NCI-H82 (cell line): Measurements from ENCODE around the gene APBB3.
A peak's percentile ranks its signal among the peaks of the same experiment; 100 is the strongest.

Experiments
- DNase-seq: peaks from one replicate; lab custom pipeline; 2025; lab: John Stamatoyannopoulos, UW

Gene APBB3

DNA sequence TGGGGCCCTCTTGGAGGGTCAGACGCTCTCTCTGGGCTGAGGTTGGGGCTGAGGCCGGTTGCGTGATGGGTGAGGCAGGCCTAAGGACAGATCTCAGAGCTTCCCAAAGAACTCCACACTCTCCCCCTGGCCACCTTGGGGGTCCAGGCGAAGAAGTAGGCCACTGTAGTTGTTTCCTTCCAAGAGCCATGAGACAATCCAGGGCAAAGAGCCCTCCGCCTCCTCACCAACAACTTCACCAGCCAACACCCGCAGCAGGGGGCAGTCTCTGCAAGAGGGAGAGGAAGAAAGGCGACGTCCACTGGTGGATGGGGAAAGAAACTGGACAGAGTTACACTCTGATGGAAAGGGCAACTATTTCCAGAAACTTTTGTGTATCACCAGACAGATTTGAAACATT, 10.9 kb upstream of the APBB3 start:
- DNase-seq, result peak; percentile 21

DNA sequence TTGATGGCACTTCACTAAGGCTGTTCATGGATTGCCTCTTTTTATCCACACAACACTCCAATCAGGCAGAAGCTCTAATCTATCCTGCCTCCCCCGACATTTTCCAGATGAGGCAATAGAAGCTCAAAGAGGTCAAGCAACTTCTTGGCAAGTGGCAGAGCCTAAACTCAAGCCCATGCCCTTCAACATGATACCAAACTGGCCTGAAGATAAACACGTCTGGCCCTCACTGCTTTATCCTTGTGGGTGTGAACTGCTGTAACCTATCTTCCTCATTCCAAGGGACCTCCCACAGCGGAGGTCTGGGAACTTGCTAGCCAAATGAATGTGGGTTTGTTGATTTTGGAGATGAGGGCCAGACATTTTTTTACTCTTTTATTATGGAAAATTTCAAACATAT, 9.8 kb upstream of the APBB3 start:
- no peak for DNase-seq

DNA sequence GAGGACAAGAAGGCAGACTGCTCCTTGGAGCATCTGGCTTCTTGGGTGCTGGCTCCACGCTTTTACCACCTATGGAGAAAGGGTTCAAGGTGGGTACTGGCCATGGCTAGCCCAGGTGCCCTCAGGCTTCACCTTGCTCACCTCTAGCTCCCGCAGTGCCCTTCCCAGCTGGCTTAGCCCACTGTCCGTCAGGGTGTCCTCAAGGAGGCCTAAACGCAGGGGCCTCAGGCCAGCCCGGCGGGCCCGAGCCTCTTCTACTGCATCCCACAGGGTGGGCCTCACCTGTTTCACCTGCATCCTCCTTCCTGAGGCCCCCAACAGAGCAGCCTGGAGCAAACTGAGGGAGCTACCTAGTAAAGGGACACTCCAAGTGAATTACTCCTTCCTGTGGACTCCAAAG, 9.3 kb upstream of the APBB3 start:
- DNase-seq, result no peak

DNA sequence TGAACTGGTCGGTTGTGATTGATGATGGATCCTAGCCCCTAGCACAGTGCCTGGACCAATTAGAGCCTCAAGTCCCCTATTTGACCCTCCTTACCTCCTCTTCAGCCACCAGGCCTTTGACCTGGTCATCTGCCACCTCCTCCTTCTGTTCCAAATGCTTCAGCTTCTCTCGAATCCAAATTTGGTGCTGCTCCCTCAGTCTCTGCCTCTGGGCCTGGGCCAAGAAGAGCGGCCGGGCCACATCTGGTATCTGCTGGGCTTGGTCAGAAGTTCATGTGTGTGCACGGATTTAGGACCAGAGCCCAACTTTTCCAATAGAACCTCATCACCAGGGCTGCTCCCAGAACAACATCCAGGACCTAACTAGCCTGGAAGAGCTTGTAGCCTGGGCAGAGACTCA, 6.7 kb upstream of the APBB3 start:
- no peak for DNase-seq

DNA sequence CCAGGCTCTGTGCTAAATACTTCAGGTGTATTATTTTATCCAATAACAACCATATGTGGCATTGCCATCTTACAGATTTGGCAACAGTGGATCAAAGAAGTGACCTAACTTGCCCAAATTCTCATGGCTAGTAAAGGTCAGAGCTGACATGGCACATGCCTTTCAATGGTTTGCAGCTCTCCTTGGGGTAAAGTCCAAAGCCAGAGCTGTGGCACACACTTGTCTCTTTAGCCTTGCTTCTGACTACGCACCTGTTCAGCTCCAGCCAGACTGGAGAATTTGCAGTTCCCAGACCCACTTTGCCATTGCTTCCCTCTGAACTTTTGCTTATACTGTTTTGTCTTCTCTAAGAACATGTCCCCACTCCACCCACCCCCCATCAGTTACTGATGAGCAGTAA, 6.1 kb upstream of the APBB3 start:
- no peak for DNase-seq

DNA sequence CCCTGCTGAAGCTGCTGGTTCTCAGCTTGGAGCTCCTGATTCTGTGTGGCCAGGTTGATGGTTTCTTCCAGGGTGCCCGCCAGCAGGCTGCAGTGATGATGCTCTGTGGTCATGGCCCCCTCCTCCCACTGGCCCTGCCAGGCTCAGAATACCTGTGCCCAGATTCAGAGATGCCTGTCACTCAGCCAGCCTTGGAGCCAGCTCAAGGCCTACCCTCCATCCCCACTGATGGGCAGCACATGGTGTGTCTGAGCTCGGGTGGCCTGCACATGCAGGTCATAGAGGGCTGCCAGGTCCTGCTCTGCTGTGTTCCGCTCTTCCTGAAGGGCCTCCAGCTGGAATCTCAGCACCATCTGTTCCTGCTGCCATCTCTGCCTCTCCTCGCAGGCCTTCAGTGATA, 5.7 kb upstream of the APBB3 start:
- DNase-seq, result no peak

DNA sequence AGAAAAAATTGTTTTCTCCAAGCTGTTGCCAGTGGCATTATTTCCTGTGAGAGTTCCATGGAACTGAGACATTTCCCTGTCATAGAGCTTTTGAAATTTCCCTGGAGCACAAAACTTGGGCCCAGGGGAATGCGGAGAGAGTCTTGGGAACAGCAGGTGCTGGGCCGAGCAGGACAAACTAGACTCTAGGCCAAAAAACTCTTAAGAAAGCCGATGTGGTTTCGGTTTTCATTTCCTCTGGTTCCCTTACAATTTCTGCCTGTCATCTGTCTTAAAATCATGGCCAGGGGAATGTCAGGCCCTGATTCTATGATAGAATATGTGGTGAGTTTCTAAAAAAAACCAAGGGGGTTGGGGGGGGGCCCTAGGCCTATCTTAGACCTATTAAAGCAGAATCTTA, 4.8 kb upstream of the APBB3 start:
- DNase-seq, result no peak

DNA sequence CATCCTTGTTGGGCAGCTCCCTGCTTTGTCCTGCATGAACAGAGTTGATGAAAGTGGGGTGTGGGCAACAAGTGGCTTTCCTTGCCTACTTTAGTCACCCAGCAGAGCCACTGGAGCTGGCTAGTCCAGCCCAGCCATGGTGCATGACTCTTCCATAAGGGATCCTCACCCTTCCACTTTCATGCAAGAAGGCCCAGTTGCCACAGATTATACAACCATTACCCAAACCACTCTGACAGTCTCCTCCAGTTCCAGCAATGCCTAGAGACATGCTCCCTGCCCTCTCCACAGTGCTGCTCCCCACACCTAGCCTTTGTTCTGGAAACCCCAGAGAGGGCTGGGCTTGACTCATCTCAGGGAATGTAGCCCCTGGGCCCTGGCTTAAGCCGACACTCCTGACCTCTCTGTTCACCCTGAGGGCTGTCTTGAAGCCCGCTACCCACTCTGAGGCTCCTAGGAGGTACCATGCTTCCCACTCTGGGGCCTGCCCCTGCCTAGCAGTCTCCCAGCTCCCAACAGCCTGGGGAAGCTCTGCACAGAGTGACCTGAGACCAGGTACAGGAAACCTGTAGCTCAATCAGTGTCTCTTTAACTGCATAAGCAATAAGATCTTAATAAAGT, 4.2 kb upstream of the APBB3 start:
- DNase-seq, result no peak

DNA sequence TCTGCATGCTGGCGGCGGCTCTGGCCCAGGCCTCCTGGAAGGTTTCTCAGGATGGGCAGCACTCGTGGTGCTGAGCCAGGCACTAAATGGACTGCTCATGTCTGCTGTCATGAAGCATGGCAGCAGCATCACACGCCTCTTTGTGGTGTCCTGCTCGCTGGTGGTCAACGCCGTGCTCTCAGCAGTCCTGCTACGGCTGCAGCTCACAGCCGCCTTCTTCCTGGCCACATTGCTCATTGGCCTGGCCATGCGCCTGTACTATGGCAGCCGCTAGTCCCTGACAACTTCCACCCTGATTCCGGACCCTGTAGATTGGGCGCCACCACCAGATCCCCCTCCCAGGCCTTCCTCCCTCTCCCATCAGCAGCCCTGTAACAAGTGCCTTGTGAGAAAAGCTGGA, 3.5 kb upstream of the APBB3 start:
- no peak for DNase-seq

DNA sequence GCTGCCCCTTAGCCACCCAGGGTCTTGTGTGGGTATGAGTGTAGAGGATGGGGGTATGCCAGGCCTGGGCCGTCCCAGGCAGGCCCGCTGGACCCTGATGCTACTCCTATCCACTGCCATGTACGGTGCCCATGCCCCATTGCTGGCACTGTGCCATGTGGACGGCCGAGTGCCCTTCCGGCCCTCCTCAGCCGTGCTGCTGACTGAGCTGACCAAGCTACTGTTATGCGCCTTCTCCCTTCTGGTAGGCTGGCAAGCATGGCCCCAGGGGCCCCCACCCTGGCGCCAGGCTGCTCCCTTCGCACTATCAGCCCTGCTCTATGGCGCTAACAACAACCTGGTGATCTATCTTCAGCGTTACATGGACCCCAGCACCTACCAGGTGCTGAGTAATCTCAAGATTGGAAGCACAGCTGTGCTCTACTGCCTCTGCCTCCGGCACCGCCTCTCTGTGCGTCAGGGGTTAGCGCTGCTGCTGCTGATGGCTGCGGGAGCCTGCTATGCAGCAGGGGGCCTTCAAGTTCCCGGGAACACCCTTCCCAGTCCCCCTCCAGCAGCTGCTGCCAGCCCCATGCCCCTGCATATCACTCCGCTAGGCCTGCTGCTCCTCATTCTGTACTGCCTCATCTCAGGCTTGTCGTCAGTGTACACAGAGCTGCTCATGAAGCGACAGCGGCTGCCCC, 2.9 kb upstream of the APBB3 start:
- DNase-seq, result no peak

DNA sequence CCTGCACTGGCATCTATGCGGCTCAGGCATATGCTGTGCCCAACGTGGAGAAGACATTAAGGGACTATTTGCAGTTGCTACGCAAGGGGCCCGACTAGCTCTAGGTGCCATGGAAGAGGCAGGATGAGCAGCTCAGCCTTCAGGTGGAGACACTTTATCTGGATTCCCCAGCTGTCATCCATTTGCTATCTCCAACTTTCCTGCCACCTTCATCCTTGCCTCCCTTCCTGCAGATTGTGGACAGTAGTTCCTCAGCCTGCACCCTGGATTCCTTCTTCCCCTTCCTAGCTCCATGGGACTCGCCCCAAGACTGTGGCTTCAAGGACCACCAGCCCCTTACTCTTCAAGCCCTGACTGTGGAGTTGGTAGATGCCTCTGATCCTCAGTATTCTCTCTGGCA, 2.3 kb upstream of the APBB3 start:
- no peak for DNase-seq

DNA sequence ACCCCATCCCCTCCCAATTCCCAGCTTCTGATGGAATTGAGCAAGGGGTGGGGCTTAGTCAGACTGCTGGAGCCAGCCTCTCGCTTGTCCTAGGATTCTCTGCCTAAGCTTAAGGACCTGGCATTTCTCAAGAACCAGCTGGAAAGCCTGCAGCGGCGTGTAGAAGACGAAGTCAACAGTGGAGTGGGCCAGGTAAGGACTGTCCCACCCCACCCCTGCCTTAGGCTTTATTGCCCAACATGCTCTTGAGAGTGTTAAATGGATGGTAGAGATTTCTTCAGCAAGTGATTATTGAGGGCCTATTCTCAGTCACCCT, 1.3 kb upstream of the APBB3 start:
- peak; percentile 17 for DNase-seq

DNA sequence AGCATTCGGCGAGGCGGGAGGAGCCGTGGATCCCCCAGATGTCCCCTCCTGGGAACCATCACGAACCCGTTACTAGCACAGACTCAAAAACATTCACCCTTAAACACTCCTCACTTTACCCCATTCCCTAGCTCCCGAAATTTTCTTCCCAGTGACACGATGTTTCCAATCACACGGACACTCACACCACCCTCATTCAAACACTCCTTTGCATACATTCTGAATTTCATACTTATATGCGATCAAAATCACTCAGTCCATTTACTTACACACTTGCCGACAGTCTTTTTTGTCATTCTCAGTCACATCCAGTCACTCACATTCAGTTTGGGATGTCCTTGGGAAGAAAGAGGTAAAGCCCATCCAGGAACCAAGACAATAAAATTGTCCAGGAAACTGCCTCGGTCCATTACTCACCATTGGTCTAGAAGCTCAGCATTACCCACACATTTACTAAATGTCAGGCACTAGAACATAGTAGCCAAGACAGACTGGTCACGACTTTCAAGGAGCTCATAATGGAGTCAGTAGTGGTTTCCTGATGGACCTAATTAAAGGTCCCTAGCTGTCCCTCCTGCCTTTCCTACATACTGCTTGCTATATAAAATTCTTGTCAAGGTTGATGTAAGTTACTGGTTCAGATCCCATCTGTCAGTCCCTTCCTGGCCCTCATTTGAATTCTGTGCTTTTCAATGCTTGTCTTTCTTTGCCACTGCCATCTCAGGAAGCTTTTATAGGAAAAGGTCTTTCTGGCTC, 804 bp upstream of the APBB3 start:
- no peak for DNase-seq

DNA sequence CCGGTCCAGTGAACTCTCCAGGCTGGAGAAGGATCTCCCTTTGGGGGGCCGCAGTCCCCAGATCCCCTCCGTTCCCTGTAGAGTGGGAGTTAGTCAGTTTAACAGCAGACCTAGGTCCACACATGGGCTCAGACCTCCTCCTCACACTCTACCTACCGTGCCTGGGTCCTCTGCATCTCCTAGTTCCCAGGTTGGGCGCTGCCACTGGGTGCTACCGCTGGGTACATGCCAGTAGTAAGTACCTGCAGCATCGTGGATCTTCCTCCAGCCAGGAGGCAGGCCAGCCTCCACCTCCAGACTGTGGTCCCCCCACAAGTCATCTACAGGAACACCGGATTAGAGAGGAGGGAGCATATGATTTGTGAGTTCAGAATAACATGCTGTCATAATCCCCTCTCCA, 802 bp downstream of the APBB3 start:
- DNase-seq, result peak; percentile 49

DNA sequence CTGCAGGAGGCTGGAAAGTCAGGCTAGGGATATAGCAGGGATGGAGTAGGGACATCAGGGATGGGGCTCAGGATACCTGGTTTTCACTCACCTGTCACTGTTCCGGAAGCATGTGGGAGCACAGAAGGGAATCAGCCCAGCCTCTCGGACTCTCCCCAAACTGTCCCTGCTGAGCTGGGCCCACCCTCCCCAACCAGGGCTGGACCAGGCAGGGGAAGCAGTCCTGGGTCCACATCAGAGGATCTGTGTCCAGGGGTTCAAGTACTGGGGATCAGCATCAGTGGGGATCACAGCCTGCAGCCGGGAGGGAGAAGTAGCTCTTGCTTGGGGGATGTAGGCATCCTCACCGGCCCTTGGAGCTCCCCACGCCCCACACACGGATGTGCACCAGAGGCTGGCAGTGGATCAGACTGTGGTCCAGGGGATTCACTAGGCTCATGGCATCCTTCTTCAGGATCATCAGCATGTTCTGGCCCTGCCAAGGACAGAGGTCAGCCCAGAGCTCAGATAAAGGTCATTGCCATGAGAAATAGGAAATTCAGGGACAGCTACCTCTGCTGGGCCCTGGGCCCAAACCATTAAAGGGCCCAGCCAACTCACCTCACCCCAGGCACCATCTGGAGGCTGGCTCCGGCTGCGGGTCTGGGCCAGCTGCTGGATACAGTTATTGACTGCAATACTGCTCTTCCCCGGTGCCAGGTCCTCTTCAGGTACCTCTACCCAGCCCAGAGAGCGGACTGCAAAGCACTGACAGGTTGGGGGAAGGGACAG, 2.5 kb downstream of the APBB3 start:
- DNase-seq, result no peak

DNA sequence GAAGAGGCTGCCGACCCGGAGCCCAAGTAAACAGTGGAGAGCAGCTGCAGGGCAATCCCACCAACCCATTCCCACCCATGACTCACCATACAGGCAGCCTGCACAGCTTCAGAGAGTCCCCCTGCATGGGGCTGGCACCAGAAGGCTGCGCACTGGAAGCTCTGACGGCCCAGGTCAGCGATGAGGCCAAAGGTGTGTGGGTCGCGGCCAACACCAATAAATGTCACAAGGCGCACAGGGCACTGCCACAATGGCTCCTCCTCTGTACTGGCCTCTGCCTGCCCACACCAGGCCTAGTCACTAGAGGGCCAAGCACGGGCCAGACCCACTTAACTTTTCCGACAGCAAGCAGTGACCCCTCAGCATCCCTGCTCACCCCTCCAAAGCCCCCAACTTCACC, 4.2 kb downstream of the APBB3 start:
- DNase-seq, result no peak

DNA sequence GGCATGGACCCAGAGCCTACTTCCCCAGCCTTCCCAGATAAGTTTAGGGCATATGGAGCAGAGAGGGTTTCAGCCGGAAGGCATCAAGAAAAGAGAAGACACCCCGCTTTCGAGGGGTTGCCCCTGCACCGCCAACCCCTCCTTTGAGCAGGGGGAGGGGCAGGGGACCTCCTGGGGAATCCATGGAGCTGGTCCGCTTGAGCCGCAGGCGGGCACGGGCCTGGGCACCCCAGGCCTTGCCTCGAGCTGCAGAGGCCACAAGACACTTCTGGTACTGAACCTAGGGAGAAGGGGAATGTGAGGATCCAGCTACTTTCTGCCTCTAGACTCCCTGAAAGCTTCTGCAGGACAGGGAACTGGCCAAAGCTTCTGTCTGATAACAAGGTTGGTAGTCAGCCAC, 5.9 kb downstream of the APBB3 start:
- no peak for DNase-seq

DNA sequence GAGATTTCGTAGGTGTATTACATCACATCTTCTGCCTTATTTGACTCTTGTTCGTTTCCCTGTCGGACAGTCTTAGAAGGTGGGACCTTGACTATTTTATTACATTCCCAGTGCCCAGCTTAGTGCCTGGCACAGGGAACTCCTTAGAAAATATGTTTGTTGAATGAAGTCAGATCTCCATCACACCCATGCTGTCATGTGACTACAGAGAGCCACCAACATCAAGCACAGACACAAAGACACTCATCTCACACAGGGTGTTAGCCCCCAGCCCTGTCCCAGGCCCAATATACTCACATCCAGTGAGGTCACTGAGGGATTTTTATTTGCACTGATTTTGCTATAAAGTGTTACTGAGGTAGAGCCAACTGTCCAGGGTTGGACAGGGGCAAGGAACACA, 6.4 kb downstream of the APBB3 start:
- DNase-seq, result no peak

DNA sequence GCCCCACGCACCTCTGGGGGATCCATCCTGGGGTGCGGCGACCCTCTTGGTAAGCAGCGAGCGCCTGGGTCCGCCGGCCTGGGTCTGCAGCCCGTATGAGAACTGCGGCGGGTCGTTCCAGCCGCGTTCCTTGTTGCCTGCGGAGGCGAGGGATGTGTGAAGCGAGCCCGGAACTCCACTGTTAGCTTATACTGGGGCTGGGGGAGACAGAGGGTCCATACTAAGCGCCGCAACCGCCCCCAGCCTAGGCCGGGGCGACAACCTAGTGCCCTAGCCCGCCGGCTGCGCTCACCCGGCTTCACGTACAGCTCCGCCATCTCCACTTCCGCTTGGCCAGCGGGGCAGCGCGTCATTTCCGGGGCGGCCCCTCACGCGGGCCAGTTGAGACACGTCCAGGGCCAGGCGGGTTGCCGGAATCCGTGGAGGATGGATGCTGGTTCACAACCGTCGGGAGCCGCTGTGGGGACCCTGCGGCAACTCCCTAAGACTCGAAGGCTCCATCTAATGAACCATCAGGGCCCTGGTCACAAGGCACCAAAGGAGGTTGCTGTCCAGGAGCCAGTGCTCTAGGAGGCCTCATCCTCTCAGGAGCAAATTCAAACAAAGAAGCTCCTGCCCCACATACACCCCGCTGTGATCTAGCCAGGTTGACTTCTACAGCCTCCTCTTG, 7.1 kb downstream of the APBB3 start, which contains the start of gene SRA1:
Gene SRA1, minus strand, starts transcription at position 338 of the 670 bp plus-strand sequence. Its CDS starts 21 bp downstream, at position 317.
- peak; percentile 88 for DNase-seq

DNA sequence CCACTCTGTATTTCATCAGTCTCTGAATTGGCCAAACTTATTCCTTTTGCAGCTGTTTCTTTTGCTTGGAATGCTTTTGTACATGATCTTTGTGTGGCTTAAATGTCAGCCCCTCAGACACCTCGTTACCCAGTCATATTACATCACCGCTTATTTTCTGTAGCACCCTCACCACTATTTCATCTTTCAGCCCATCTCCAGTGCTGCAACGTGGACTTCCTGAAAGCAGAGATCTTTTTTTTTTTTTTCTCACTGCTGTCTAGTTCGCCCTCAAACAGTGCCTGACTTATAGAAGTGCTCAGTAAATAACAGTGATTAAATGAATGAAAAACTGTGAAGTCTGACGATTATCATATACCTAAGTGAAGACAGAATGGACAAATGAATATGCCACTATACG, 8.0 kb downstream of the APBB3 start:
- no peak for DNase-seq

DNA sequence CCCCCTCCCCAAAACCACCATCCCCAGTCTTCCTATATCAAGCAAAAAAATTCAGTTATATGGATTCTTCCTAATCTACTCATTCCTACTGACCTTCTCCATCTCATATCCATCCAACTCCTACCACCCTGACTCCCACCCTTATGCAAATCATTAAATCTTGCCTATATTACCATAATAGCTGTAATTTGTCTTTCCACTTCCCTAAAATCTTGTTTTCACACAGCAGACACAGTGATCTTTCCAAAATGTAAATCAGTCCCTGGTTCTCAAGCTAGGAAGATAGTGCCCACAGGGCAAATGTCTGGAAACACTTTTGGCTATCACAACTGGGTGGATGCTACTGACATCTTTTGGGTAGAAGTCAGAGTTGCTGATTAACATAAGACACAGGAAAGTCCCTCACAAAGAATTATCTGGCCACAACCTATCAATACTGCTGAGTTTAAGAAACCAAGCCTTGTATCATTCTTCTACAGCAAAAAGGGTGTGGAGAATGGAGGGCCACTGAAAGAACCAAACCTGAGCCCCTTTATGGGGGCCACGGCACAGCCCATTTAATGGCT, 8.6 kb downstream of the APBB3 start:
- DNase-seq, result no peak

DNA sequence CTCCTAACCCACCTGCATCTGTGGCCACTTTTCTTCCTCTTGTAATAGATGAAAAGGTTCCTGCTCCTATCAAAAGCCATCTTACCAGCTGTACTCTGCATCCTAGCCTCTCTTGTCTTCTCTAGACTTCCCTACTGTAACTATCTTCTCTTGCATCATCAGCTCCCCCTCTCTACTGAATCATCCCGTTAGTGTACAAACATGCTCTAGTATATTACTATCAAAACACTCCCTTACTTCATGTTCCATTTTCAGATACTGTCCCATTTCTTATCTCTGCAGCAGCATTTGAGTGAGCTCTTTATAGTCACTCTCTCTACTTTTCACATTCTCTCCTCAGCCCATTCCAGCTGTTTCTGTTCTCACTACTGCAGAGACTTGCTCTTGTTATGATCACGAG, 9.9 kb downstream of the APBB3 start:
- DNase-seq, result no peak
